Subcutaneous abdominal adipose tissue (tissue), 5 donors: ENCODE data around the gene CZIB.
"Not testable (repeated sequence)": the region's sequence is repeated elsewhere in the genome, so short reads cannot be mapped to it uniquely, and the experiment has no call there.

Experiments used
- H3K27ac ChIP-seq: one replicate; pipeline ENCODE4 v1.7.0; 2013; ENCODE audit warnings: low read depth, mild to moderate bottlenecking, inconsistent platforms, low read length, moderate library complexity
- H3K27me3 ChIP-seq, 5 donors: one replicate each; pipeline ENCODE4 v1.7.0; 2013; ENCODE audit warnings: low read length in 5 of 5, inconsistent platforms in 1 of 5; ENCODE audit not compliant: control insufficient read depth in 5 of 5, insufficient read depth in 4 of 5
- H3K36me3 ChIP-seq, 5 donors: one replicate each; pipeline ENCODE4 v1.7.0; 2013; ENCODE audit warnings: low read length in 5 of 5; ENCODE audit not compliant: control insufficient read depth in 5 of 5, insufficient read depth in 5 of 5
- H3K4me1 ChIP-seq, 5 donors: one replicate each; pipeline ENCODE4 v1.7.0; 2013; ENCODE audit warnings: low read length in 5 of 5, mild to moderate bottlenecking in 3 of 5, moderate library complexity in 1 of 5; ENCODE audit not compliant: control insufficient read depth in 5 of 5, insufficient read depth in 5 of 5
- H3K4me3 ChIP-seq, 5 donors: one replicate each; pipeline ENCODE4 v1.7.0; 2013; ENCODE audit warnings: low read length in 5 of 5, low read depth in 1 of 5
- H3K9ac ChIP-seq, 5 donors: one replicate each; pipeline ENCODE4 v1.7.0; 2013; ENCODE audit warnings: low read length in 5 of 5, mild to moderate bottlenecking in 4 of 5, moderate library complexity in 3 of 5
- H3K9me3 ChIP-seq, 5 donors: one replicate each; pipeline ENCODE4 v1.7.0; 2013; ENCODE audit warnings: low read length in 5 of 5; ENCODE audit not compliant: control insufficient read depth in 5 of 5
- donor health status: healthy.
- donor health status: healthy.
- donor health status: healthy.
- donor health status: healthy.
- donor health status: healthy.

The CZIB gene

GRCh38 chr1:53195246-53196016 lies 25.0 kb downstream of the CZIB start:
- H3K9me3 ChIP-seq: no peaks in the 10 kb centered on the region
- no peaks in the 10 kb centered on the region for H3K27me3 ChIP-seq
- peaks cover 10 to 34% (median 33%) of the 10 kb centered on the region in 5 donors for H3K4me1 ChIP-seq
- H3K4me3 ChIP-seq: peak overlapping the region; percentile 21 to 90 (median 82)
- peak overlapping the region; percentile 96 for H3K27ac ChIP-seq
- peak overlapping the region in 2 of 5 donors; percentile 0 to 97 for H3K9ac ChIP-seq
- H3K36me3 ChIP-seq: no peaks in the 10 kb centered on the region

GRCh38 chr1:53190210-53190611 lies 30.2 kb downstream of the CZIB start:
- Histone ChIP-seq H3K27ac (no peak overlapping the region), H3K9ac (no peak overlapping the region), H3K4me3 (no peak overlapping the region), H3K9me3 (peaks cover 0 to 3% (median 0%) of the 10 kb centered on the region in 5 donors), H3K4me1 (peaks cover 0 to 2% (median 2%) of the 10 kb centered on the region in 5 donors), H3K36me3 (no peaks in the 10 kb centered on the region), H3K27me3 (no peaks in the 10 kb centered on the region)

GRCh38 chr1:53189061-53189460 lies 31.4 kb downstream of the CZIB start:
- no peaks in the 10 kb centered on the region for H3K4me1 ChIP-seq
- H3K27ac ChIP-seq: no peak overlapping the region
- no peak overlapping the region for H3K4me3 ChIP-seq
- no peak overlapping the region for H3K9ac ChIP-seq
- no peaks in the 10 kb centered on the region for H3K27me3 ChIP-seq
- H3K36me3 ChIP-seq: no peaks in the 10 kb centered on the region
- H3K9me3 ChIP-seq: peaks cover 0 to 3% (median 0%) of the 10 kb centered on the region in 5 donors

GRCh38 chr1:53188099-53188498 lies 32.3 kb downstream of the CZIB start:
- Histone ChIP-seq H3K9ac (no peak overlapping the region), H3K4me3 (no peak overlapping the region), H3K36me3 (no peaks in the 10 kb centered on the region), H3K27ac (no peak overlapping the region), H3K27me3 (no peaks in the 10 kb centered on the region), H3K9me3 (peaks cover 0 to 3% (median 0%) of the 10 kb centered on the region in 5 donors), H3K4me1 (peaks cover 0 to 9% (median 8%) of the 10 kb centered on the region in 5 donors)

GRCh38 chr1:53187401-53187800 lies 33.0 kb downstream of the CZIB start:
- H3K4me3 ChIP-seq: no peak overlapping the region
- no peaks in the 10 kb centered on the region for H3K27me3 ChIP-seq
- no peaks in the 10 kb centered on the region for H3K36me3 ChIP-seq
- H3K9me3 ChIP-seq: peaks cover 0 to 3% (median 0%) of the 10 kb centered on the region in 5 donors
- H3K4me1 ChIP-seq: peaks cover 3 to 16% (median 15%) of the 10 kb centered on the region in 5 donors
- H3K27ac ChIP-seq: no peak overlapping the region
- no peak overlapping the region for H3K9ac ChIP-seq

GRCh38 chr1:53186533-53186932 lies 33.9 kb downstream of the CZIB start:
- Histone ChIP-seq H3K27me3 (no peaks in the 10 kb centered on the region), H3K36me3 (no peaks in the 10 kb centered on the region), H3K9me3 (peaks cover 0 to 3% (median 0%) of the 10 kb centered on the region in 5 donors), H3K4me1 (peaks cover 5 to 23% (median 18%) of the 10 kb centered on the region in 5 donors), H3K27ac (no peak overlapping the region), H3K4me3 (no peak overlapping the region), H3K9ac (no peak overlapping the region)

- H3K9me3 ChIP-seq, H3K36me3 ChIP-seq, H3K4me3 ChIP-seq, H3K27ac ChIP-seq, H3K27me3 ChIP-seq, H3K9ac ChIP-seq: not testable (repeated sequence)
- H3K4me1 ChIP-seq: peaks cover 5 to 23% (median 18%) of the 10 kb centered on the region in 5 donors
These were observed 34.5 kb downstream of the CZIB start for GRCh38 chr1:53185955-53186297.

DNA sequence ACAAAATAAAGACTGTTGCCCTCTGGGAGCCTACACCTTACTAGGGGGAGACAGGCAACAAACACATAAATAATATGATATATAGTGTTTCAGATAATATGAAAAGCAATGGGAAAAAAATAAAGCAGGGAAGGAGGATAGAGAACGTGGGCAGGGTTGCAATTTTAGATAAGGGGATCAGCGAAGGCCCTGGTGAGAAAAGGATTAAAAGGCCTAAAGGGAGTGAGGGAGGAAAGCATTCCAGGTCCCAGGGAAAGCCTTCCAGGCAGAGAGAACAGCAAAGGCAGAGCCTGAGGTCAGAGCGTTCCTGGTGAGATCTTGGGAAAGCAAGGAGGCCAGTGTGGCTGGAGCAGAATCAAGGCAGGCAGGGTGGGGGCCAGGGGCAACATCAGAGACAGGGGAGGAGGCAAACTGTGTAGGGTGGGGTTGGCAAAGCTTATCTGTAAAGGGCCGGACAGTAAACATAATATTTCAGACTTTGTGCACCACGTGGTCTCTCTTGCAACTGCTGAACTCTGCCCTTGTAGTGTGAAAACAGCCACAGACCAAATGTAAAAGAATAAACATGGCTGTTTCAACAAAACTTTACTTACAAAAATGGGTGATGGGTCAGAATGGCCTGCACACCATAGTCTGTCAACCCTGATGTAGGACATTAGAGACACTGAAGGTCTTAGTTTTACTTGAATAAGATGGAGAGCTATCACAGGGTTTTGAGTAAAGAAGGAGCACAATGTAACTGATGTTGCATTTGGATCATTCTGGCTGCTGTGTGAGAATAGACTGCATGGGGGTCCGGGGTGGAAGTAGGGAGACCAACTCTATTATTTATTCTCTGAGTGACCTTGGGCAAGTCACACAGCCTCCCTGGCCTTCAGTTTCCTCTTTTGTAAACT lies 37.1 kb downstream of the CZIB start:
- H3K36me3 ChIP-seq: no peaks in the 10 kb centered on the region
- peak overlapping the region; percentile 56 for H3K27ac ChIP-seq
- H3K27me3 ChIP-seq: no peaks in the 10 kb centered on the region
- H3K4me1 ChIP-seq: peaks cover 5 to 23% (median 18%) of the 10 kb centered on the region in 5 donors
- no peak overlapping the region for H3K4me3 ChIP-seq
- peak overlapping the region in 1 of 5 donors; percentile 38 for H3K9ac ChIP-seq
- H3K9me3 ChIP-seq: peaks cover 0 to 3% (median 0%) of the 10 kb centered on the region in 5 donors

- Histone ChIP-seq H3K27me3 (no peaks in the 10 kb centered on the region), H3K9me3 (peaks cover 0 to 3% (median 0%) of the 10 kb centered on the region in 5 donors), H3K4me1 (peaks cover 5 to 23% (median 18%) of the 10 kb centered on the region in 5 donors), H3K36me3 (no peaks in the 10 kb centered on the region), H3K27ac (peak overlapping the region; percentile 56), H3K4me3 (no peak overlapping the region), H3K9ac (peak overlapping the region in 1 of 5 donors; percentile 38)
These were observed 37.7 kb downstream of the CZIB start for GRCh38 chr1:53182716-53183094.

GRCh38 chr1:53182111-53182593 lies 38.3 kb downstream of the CZIB start:
- Histone ChIP-seq H3K9ac (peak overlapping the region in 1 of 5 donors; percentile 38), H3K36me3 (no peaks in the 10 kb centered on the region), H3K4me1 (peaks cover 5 to 25% (median 20%) of the 10 kb centered on the region in 5 donors), H3K27ac (peak overlapping the region; percentile 56), H3K27me3 (no peaks in the 10 kb centered on the region), H3K9me3 (peaks cover 0 to 3% (median 0%) of the 10 kb centered on the region in 5 donors), H3K4me3 (no peak overlapping the region)
